IMR-90 (cell line): Measurements from ENCODE around the gene OSBPL8. TPM values are rescaled to one million over a fixed set of nuclear protein-coding genes. Genes with fewer than 3 reads are reported as not detected.

ENCODE experiments used
- ATAC-seq: fragments of 200-7000 bp; cut with Tn5 transposase; 2 replicates; pipeline ENCODE4 v1.9.1; 2020; ENCODE audit warnings: low read depth, mild to moderate bottlenecking, moderate library complexity
- BruUV-seq: library from RNA; stranded (reverse); fragments of 400-500 nt; replicated peaks from 2 replicates; lab custom pipeline; 2021; lab: Mats Ljungman, UMichigan
- CTCF ChIA-PET: fragments of 300-600 bp; formaldehyde crosslinking; extraction: SDS; loops from one replicate; lab custom pipeline; 2021; ENCODE audit warnings: antibody characterized with exemption; lab: Yijun Ruan, JAX
- POLR2A ChIA-PET: fragments of 300-600 bp; sonication (Branson Sonifier 250); formaldehyde crosslinking; loops from one replicate; lab custom pipeline; 2022; ENCODE audit warnings: antibody characterized with exemption; ENCODE audit not compliant: unreplicated experiment; lab: Charles Lee
- DNase-seq: peaks from one replicate; pipeline ENCODE4 v3.0.0; 2013
- H2AFZ ChIP-seq: replicated peaks from 2 replicates; pipeline ENCODE3; 2013; ENCODE audit warnings: low read length, mild to moderate bottlenecking; ENCODE audit not compliant: poor library complexity
- H2AK5ac ChIP-seq: 2 replicates; pipeline ENCODE4 v1.6.1; 2013; ENCODE audit warnings: low read depth, low read length, inconsistent platforms
- H2AK9ac ChIP-seq: replicated peaks from 2 replicates; pipeline ENCODE3; 2013; ENCODE audit warnings: mild to moderate bottlenecking, low read depth, low read length, moderate library complexity; ENCODE audit not compliant: poor library complexity
- H2BK120ac ChIP-seq: 2 replicates; pipeline ENCODE4 v1.6.1; 2013; ENCODE audit warnings: low read depth, low read length, inconsistent platforms
- H2BK15ac ChIP-seq: 3 replicates; pipeline ENCODE4 v1.6.1; 2013; ENCODE audit warnings: low read depth, low read length, inconsistent platforms
- H2BK20ac ChIP-seq: 2 replicates; pipeline ENCODE4 v1.6.1; 2013; ENCODE audit warnings: low read depth, mild to moderate bottlenecking, inconsistent platforms, low read length, moderate library complexity
- H2BK5ac ChIP-seq: 2 replicates; pipeline ENCODE4 v1.6.1; 2013; ENCODE audit warnings: mild to moderate bottlenecking, low read depth, low read length, inconsistent platforms; ENCODE audit not compliant: poor library complexity, severe bottlenecking
- H3K14ac ChIP-seq: replicated peaks from 2 replicates; pipeline ENCODE4 v1.6.1; 2013; ENCODE audit warnings: low read depth, low read length, inconsistent platforms
- H3K18ac ChIP-seq: 2 replicates; pipeline ENCODE4 v1.6.1; 2013; ENCODE audit warnings: low read depth, low read length, control low read depth
- H3K23ac ChIP-seq: 2 replicates; pipeline ENCODE4 v1.6.1; 2013; ENCODE audit warnings: low read depth, low read length, inconsistent platforms
- H3K27ac ChIP-seq: 2 replicates; pipeline ENCODE4 v1.5.1; 2013; ENCODE audit warnings: mild to moderate bottlenecking, control low read depth, low read length; ENCODE audit not compliant: insufficient read depth
- H3K27me3 ChIP-seq: 2 replicates; pipeline ENCODE4 v1.6.1; 2013; ENCODE audit warnings: low read length; ENCODE audit not compliant: control insufficient read depth, insufficient read depth
- H3K36me3 ChIP-seq: 2 replicates; pipeline ENCODE4 v1.6.1; 2013; ENCODE audit warnings: low read length, mixed read lengths; ENCODE audit not compliant: control insufficient read depth, insufficient read depth
- H3K4ac ChIP-seq: 2 replicates; pipeline ENCODE4 v1.6.1; 2013; ENCODE audit warnings: low read depth, low read length, inconsistent platforms
- H3K4me1 ChIP-seq: 2 replicates; pipeline ENCODE4 v1.6.1; 2013; ENCODE audit warnings: low read length, mixed read lengths; ENCODE audit not compliant: control insufficient read depth, insufficient read depth
- H3K4me2 ChIP-seq: 2 replicates; pipeline ENCODE4 v1.6.1; 2013; ENCODE audit warnings: low read depth, mild to moderate bottlenecking, control low read depth, low read length, moderate library complexity
- H3K4me3 ChIP-seq: 2 replicates; pipeline ENCODE4 v1.5.1; 2013; ENCODE audit warnings: low read depth, mild to moderate bottlenecking, control low read depth, low read length, moderate library complexity; ENCODE audit not compliant: insufficient read depth
- H3K56ac ChIP-seq: 2 replicates; pipeline ENCODE4 v1.6.1; 2013; ENCODE audit warnings: low read length, inconsistent platforms; ENCODE audit not compliant: insufficient read depth; ENCODE audit errors: extremely low read depth
- H3K79me1 ChIP-seq, 2 experiments: 2 replicates each; pipeline ENCODE4 v1.6.1; 2013; ENCODE audit warnings: low read length in 2 of 2, inconsistent platforms in 1 of 2, low read depth in 1 of 2
- H3K9ac ChIP-seq: 2 replicates; pipeline ENCODE4 v1.6.1; 2013; ENCODE audit warnings: low read depth, low read length, control low read depth
- H3K9me1 ChIP-seq: 2 replicates; pipeline ENCODE4 v1.6.1; 2013; ENCODE audit warnings: low read length, inconsistent platforms; ENCODE audit not compliant: insufficient read depth
- H3K9me3 ChIP-seq: 2 replicates; pipeline ENCODE4 v1.6.1; 2013; ENCODE audit warnings: low read length; ENCODE audit not compliant: control insufficient read depth, insufficient read depth
- H4K20me1 ChIP-seq: 2 replicates; pipeline ENCODE4 v1.6.1; 2013; ENCODE audit warnings: low read length, inconsistent platforms; ENCODE audit not compliant: insufficient read depth
- H4K5ac ChIP-seq: 2 replicates; pipeline ENCODE4 v1.6.1; 2013; ENCODE audit warnings: mild to moderate bottlenecking, low read depth, low read length, control low read depth
- H4K8ac ChIP-seq, 2 experiments: 2 replicates each; pipeline ENCODE4 v1.6.1; 2013; ENCODE audit warnings: low read depth in 2 of 2, low read length in 2 of 2, control low read depth in 1 of 2, inconsistent platforms in 1 of 2
- H4K91ac ChIP-seq: 2 replicates; pipeline ENCODE4 v1.6.1; 2013; ENCODE audit warnings: low read depth, low read length, inconsistent platforms; ENCODE audit not compliant: insufficient read depth
- BHLHE40 ChIP-seq: fragments of 150-350 bp; IDR thresholded peaks from 2 replicates; pipeline ENCODE4 v1.6.1; 2016; ENCODE audit warnings: mild to moderate bottlenecking, low read depth, low read length
- CHD1 ChIP-seq: IDR thresholded peaks from 2 replicates; pipeline ENCODE4 v1.6.1; 2012; ENCODE audit warnings: low read depth, low read length, improper control_type of control experiment
- FOS ChIP-seq: fragments of 150-350 bp; IDR thresholded peaks from 2 replicates; pipeline ENCODE4 v1.6.1; 2016; ENCODE audit warnings: low read depth, low read length
- POLR2A ChIP-seq: IDR thresholded peaks from 2 replicates; pipeline ENCODE4 v1.6.1; 2012; ENCODE audit warnings: mild to moderate bottlenecking, low read depth, low read length
- WGBS, 2 experiments: methylation state at CpG; one replicate each; pipeline versions ENCODE4 v1.1.5 to v1.1.7; 2013; ENCODE audit warnings: missing lambda C conversion rate in 2 of 2; ENCODE audit not compliant: insufficient read length in 1 of 2; ENCODE audit errors: extremely low coverage in 2 of 2; 5-methylcytosine and 5-hydroxymethylcytosine counted together
- dilution Hi-C: fragments of 300-500 bp; cut with HindIII; formaldehyde crosslinking; loops from one replicate; pipeline ENCODE4 v1.14.3; 2018; ENCODE audit warnings: low sequenced_read_pairs; ENCODE audit not compliant: unreplicated experiment
- in situ Hi-C: fragments of 300-500 bp; cut with MboI; formaldehyde crosslinking; loops from 3 replicates; pipeline ENCODE4 v1.14.3; 2019; ENCODE audit warnings: low sequenced_read_pairs, inconsistent platforms, mixed read lengths
- intact Hi-C: fragments of 100-400 bp; cut with micrococcal nuclease; formaldehyde crosslinking; loops from 2 replicates; pipeline ENCODE4 v1.10.0; 2022
- polyA plus RNA-seq, 3 experiments: library from polyadenylated mRNA; depleted of rRNA; stranded (reverse); fragments of >200 nt; gene quantifications; 2 replicates each; pipeline ENCODE4 v1.2.3, GENCODE V29; 2012; ENCODE audit warnings: low replicate concordance in 1 of 3
- total RNA-seq: library from RNA; depleted of rRNA; stranded (reverse); fragments of >200 nt; gene quantifications from 2 replicates; pipeline ENCODE4 v1.2.3, GENCODE V29; 2012

The OSBPL8 gene
- total and polyA plus RNA-seq, 2 of the 4 experiments (the other 2 are of a cell fraction): 17.8 to 24.2 TPM

GRCh38 chr12:76391461-76391860 lies 168.1 kb downstream of the OSBPL8 start:
- BruUV-seq: no TSS peak
- H3K18ac ChIP-seq: no peak overlapping the region
- WGBS, 2 experiments: no CpG with 5 or more reads among the region's 1 CpG
- H2BK5ac ChIP-seq: no peak overlapping the region
- H3K4me1 ChIP-seq: no peaks in the 10 kb centered on the region
- H3K79me1 ChIP-seq: peaks cover 3 to 4% of the 10 kb centered on the region in 2 experiments; a peak in 1 of 4 replicates
- ChIA-PET POLR2A (interaction anchor here (0.7 kb wide), 1 partner anchor 561 kb away, joined by 3 read pairs; no protein-coding TSS in a partner anchor), CTCF (no interaction called here)
- H3K4me2 ChIP-seq: no peak overlapping the region
- no peak overlapping the region for H3K4me3 ChIP-seq
- no peaks in the 10 kb centered on the region for H3K9me3 ChIP-seq
- no peak overlapping the region for H3K23ac ChIP-seq
- no peaks in the 10 kb centered on the region for H4K20me1 ChIP-seq
- no peak overlapping the region for H2BK20ac ChIP-seq
- H2AK5ac ChIP-seq: no peak overlapping the region
- dilution Hi-C loops (no loop called here), in situ Hi-C loops (no loop called here), intact Hi-C loops (loop anchor here (10.0 kb wide), 1 partner anchor 163 kb away; the partner anchor contains the start of gene OSBPL8)
- no peak overlapping the region for H2AFZ ChIP-seq
- ATAC-seq (no peak), DNase-seq (no peak)
- H3K9ac ChIP-seq: no peak overlapping the region
- H3K4ac ChIP-seq: no peak overlapping the region
- peaks cover 12% of the 10 kb centered on the region; the same call in 1 of the 2 replicates for H3K36me3 ChIP-seq
- H2BK15ac ChIP-seq: no peak overlapping the region
- H3K14ac ChIP-seq: no peak overlapping the region
- H3K56ac ChIP-seq: no peak overlapping the region
- H3K27me3 ChIP-seq: no peaks in the 10 kb centered on the region
- H4K91ac ChIP-seq: no peak overlapping the region
- H3K9me1 ChIP-seq: no peaks in the 10 kb centered on the region
- TF ChIP-seq FOS (no peak), BHLHE40 (no peak), POLR2A (no peak), CHD1 (no peak)
- H2BK120ac ChIP-seq: no peak overlapping the region
- no peak overlapping the region for H3K27ac ChIP-seq
- H4K5ac ChIP-seq: no peak overlapping the region
- H4K8ac ChIP-seq: no peak overlapping the region
- no peak overlapping the region for H2AK9ac ChIP-seq
